Panc1 (cell line): ENCODE results near the gene UBFD1.

Experiments used
- CTCF ChIP-seq: fragments of 450-650 bp; IDR thresholded peaks from 2 replicates; pipeline ENCODE4 v1.5.1; 2017; ENCODE audit warnings: mild to moderate bottlenecking
- POLR2AphosphoS5 ChIP-seq: IDR thresholded peaks from 2 replicates; pipeline ENCODE4 v1.6.1; 2012; ENCODE audit warnings: mild to moderate bottlenecking, low read depth, low read length, moderate library complexity
- TCF7L2 ChIP-seq: IDR thresholded peaks from 2 replicates; pipeline ENCODE4 v1.6.1; 2011; ENCODE audit warnings: mild to moderate bottlenecking, low read depth, low read length, inconsistent platforms

- no peak for TF ChIP-seq TCF7L2
- no peak for TF ChIP-seq POLR2AphosphoS5
- TF ChIP-seq CTCF, result no peak
Measured at GRCh38 chr16:23539984-23540816, 17.3 kb upstream of the UBFD1 start.
